GM18951 (cell line): Measurements from ENCODE around the gene FGF7.
"Not testable (repeated sequence)": the region's sequence is repeated elsewhere in the genome, so short reads cannot be mapped to it uniquely, and the experiment has no call there.

ENCODE experiments used
- POLR2A ChIP-seq: IDR thresholded peaks from 4 replicates; pipeline ENCODE4 v1.6.1; 2011; ENCODE audit warnings: mild to moderate bottlenecking; ENCODE audit not compliant: insufficient read length, insufficient read depth; ENCODE audit errors: extremely low read depth
- in situ Hi-C: fragments of 300-500 bp; cut with MboI; formaldehyde crosslinking; loops from one replicate; pipeline ENCODE4 v1.12.0; 2022; ENCODE audit warnings: low sequenced_read_pairs, mixed read lengths, inconsistent platforms; ENCODE audit not compliant: unreplicated experiment

FGF7 gene

DNA sequence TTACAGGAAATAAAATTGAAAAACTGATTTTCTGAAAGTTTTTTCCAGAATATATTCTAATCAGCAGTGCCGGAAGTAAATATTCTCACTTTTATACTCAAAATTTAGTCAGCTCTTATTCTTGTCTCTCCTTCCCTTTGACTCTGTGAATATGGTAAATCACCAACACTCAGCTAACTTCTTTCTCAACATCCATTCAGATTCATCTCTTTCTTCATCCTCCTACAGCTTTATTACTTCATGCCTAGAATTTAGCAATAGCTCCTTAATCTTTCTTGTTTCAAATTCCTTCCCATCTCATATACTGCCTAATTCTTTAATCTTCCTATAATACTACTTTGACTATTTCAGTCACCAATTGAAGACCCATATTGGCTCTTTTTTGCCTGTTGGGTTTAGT, 67.9 kb downstream of the FGF7 start:
- in situ Hi-C loops, result no loop called here
- no peak for TF ChIP-seq POLR2A

GRCh38 chr15:49492151-49492550, 69.1 kb downstream of the FGF7 start:
- TF ChIP-seq POLR2A, result no peak
- in situ Hi-C loops, result no loop called here

DNA sequence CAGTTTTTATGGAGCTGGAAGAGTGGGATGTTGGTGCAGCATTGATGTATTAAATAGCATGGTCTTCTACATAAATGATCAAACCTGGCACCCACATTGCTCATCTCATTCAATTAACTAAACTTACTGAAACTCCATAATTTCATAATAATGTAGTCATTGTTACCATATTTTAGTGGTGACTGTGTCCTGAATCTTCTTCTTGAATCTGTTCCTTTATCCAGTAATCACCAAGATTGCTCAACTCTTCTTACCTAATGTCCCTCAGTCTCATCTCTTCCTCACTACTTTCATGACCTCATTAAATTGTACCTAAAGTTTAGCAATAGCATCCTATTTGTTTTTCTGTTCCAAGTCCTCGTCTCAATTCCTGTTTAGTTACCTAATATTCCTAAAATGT, 69.8 kb downstream of the FGF7 start:
- in situ Hi-C loops, result no loop called here
- TF ChIP-seq POLR2A, result no peak

DNA sequence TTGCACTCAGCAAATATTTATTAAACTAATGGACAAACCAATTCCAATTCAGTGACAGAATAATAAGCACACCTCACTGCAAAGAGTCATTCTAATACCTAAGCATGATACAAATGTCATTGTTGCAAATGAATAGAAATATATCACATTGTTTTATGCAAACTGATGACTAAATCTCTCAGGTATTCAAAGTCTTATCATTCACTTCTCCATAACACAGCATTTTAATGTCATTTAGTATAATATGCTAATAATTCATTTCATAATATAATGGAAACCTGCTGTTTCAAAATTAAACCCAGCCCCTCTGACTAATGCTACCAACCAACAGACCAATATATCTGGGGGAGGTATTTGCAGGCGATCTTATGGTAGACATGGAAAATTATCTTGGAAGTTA, 71.8 kb downstream of the FGF7 start:
- TF ChIP-seq POLR2A, result no peak
- in situ Hi-C loops, result no loop called here

GRCh38 chr15:49495993-49496753, 73.1 kb downstream of the FGF7 start:
- TF ChIP-seq POLR2A, result no peak

DNA sequence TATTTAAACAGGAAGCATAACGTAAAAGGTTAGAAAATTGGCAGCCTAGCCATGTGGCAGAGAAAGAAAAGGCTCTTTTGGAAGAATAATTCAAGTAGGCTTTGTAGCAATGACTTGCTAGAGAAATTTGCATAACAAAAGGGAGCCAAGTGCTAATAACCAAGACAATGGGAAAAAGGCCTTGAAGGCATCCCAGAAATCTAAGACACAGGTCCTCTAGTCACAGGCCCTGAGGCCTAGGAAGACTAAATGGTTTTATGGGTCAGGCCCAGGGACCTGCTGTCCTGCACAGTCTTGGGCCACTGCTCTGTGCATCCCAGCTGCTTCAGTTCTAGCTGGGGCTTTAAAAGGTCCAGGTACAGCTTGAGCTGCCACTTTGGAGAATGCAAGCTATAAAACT, 78.5 kb downstream of the FGF7 start:
- in situ Hi-C loops, result no loop called here
- TF ChIP-seq POLR2A, result no peak

More at GRCh38 chr15:49495993-49496753, 73.1 kb downstream of the FGF7 start:
- in situ Hi-C loops, result no loop called here

DNA sequence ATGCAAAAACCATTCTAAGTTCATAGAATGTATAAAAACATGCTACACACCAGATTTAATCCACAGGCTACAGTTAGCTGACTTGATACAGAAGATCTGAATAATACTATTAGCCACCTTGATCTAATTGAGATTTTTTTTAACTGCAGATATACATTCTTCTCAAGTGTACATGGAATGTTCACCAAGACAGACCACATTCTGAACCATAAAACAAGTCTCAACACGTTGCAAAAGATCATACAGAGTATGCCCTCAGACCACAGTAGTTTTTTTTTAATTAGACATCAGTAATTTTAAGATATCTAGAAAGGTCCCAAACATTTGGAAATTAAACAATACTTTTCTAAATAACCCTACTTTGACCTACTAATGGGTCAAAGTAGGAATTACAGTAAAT, 83.3 kb downstream of the FGF7 start:
- in situ Hi-C loops, result no loop called here
- TF ChIP-seq POLR2A, result no peak

DNA sequence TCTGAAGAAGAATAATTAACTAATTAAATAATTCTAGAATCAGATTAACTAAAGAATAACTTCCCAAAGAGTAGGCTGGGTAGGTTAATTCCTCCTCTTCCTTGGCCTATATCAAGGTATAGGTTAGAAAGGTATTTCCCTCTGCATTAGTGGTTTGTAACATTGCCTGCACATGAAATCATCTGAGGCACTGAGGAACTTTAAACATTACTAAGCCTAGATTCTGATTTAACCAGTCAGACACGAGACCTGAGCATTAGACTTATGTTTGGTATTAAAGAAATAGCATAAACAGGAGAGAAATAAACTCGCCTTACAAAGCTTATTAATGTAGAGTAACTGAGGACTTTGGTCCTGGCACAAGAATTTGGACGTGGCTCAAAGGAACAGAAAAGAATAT, 84.2 kb downstream of the FGF7 start:
- in situ Hi-C loops, result no loop called here
- TF ChIP-seq POLR2A, result no peak

DNA sequence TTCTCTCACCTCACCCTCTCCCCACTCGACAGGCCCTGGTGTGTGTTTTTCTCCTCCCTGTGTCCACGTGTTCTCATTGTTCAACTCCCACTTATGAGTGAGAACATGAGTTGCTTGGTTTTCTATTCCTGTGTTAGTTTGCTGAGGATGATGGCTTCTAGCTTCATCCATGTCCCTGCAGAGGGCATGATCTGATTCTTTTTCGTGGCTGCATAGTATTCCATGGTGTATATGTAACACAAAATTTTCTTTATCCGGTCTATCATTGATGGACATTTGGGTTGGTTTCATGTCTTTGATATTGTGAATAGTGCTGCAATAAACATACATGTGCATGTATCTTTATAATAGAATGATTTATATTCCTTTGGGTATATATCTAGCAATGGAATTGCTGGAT, 89.7 kb downstream of the FGF7 start:
- in situ Hi-C loops, result not testable (repeated sequence)

DNA sequence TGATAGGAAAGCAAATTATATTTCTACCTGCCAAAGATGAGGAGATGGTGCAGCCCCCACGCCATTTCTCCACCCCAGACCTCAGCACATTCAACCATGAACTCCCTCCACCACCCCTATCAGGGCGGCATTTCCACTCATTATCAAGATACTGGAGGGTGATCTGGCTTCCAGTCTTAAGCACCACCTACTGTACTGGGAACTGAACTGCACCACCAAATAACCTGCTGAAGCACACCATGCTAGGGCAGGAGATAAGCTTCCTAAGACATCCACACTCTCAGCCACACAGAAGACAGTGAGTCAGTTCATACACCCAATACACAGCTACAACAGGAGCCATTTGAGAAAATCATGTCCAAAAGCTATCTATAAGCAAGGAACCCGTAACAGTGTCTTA, 98.8 kb downstream of the FGF7 start:
- in situ Hi-C loops, result no loop called here

DNA sequence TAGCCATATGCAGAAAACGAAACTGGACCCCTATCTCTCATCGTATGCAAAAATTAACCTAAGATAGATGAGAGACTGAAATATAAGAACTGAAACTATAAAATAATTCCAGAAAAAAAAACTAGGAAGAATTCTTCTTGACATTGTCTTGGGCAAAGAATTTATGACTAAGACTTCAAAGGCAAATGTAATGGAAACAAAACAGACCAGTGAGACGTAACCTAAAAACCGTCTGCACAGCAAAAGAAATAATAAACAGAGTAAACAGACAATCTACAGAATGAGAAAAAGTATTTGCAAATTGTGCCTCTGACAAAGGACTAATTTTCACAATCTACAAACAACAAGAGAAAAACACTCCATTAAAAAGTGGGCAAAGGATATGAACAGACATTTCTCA, 105.2 kb downstream of the FGF7 start:
- in situ Hi-C loops, result no loop called here
- no peak for TF ChIP-seq POLR2A

More for the DNA sequence above, 98.8 kb downstream of the FGF7 start:
- no peak for TF ChIP-seq POLR2A

GRCh38 chr15:49530092-49530491, 107.0 kb downstream of the FGF7 start:
- in situ Hi-C loops, result no loop called here
- no peak for TF ChIP-seq POLR2A
